ENCODE measurements around the gene ZNF655. TPM values are rescaled to one million over a fixed set of nuclear protein-coding genes. Genes with fewer than 3 reads are reported as not detected.

The ZNF655 gene
- total RNA-seq, 2 experiments from 2014 or later: 133 to 134 TPM

- POLR2A ChIA-PET: interaction anchor here (1.5 kb wide), 1 partner anchor 9 kb away, joined by 3 read pairs; no protein-coding TSS in a partner anchor
- DNase-seq: no peak
- peak overlapping the region; percentile 99 for H3K27ac Mint-ChIP-seq
- ATAC-seq (ENCODE audit: low read depth): no peak
- H3K36me3 Mint-ChIP-seq: peaks cover 71% of the 10 kb centered on the region
- H3K4me1 Mint-ChIP-seq: peaks cover 68% of the 10 kb centered on the region
- H3K9me3 Mint-ChIP-seq: no peaks in the 10 kb centered on the region
- H3K27me3 Mint-ChIP-seq: no peaks in the 10 kb centered on the region
- H3K4me3 Mint-ChIP-seq: peak overlapping the region; percentile 86
Measured at GRCh38 chr7:99622596-99622995, 64.2 kb downstream of the ZNF655 start.

DNA sequence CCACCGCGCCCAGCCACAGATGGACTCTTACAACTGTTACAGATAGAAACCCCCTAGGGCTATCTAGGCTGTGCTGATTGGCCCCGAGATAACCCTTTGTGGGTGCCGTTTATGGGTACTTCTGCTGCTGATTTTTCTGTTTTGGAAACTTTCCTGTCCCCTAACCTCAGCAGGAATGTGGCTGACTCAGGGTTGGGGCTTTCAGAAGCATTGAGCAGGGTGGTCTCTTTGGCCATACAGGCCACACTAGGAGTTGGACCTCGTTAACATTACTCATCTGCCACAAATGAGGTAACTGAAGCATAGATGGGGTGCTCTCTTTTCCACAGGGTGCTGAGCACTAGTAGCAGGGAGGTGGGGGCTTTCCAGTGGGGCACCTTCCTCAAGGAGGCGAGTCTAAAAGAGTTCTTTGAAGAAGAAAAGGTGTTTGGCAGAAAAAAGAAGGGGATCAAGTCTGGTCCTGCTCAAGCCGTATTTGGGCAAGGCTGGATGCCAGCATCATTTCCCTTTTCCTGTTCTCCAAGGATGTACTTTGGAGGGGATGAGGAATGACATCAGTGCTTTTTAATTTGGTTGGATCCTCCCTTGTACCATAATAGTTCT, 64.8 kb downstream of the ZNF655 start:
- no peaks in the 10 kb centered on the region for H3K27me3 Mint-ChIP-seq
- peak overlapping the region; percentile 86 for H3K4me3 Mint-ChIP-seq
- peaks cover 62% of the 10 kb centered on the region for H3K4me1 Mint-ChIP-seq
- ATAC-seq (ENCODE audit: low read depth) (no peak), DNase-seq (no peak)
- POLR2A ChIA-PET: interaction anchor here (1.5 to 1.7 kb wide), 2 partner anchors 8 to 118 kb away, joined by 3 to 12 read pairs; partner anchors contain the start of gene ZKSCAN5
- peak overlapping the region; percentile 99 for H3K27ac Mint-ChIP-seq
- no peaks in the 10 kb centered on the region for H3K9me3 Mint-ChIP-seq
- peaks cover 70% of the 10 kb centered on the region for H3K36me3 Mint-ChIP-seq

- Mint-ChIP-seq H3K27ac (peak overlapping the region; percentile 99), H3K9me3 (no peaks in the 10 kb centered on the region), H3K36me3 (peaks cover 69% of the 10 kb centered on the region), H3K4me3 (peak overlapping the region; percentile 86), H3K27me3 (no peaks in the 10 kb centered on the region), H3K4me1 (peaks cover 56% of the 10 kb centered on the region)
- ATAC-seq (ENCODE audit: low read depth): peak; percentile 31
- POLR2A ChIA-PET: interaction anchor here (1.0 to 1.8 kb wide), 8 partner anchors 8 to 296 kb away, joined by 3 to 13 read pairs (median 7); partner anchors contain the start of genes TRIM4, ZKSCAN5, ZNF394 and ZNF655
- peak; percentile 55 for DNase-seq
Measured at GRCh38 chr7:99623702-99624447, 65.4 kb downstream of the ZNF655 start.

- peaks cover 51% of the 10 kb centered on the region for H3K4me1 Mint-ChIP-seq
- ATAC-seq (ENCODE audit: low read depth) (peak; percentile 91), DNase-seq (peak; percentile 82)
- H3K4me3 Mint-ChIP-seq: peak overlapping the region; percentile 86
- H3K27ac Mint-ChIP-seq: peak overlapping the region; percentile 99
- H3K36me3 Mint-ChIP-seq: peaks cover 65% of the 10 kb centered on the region
- H3K27me3 Mint-ChIP-seq: no peaks in the 10 kb centered on the region
- H3K9me3 Mint-ChIP-seq: no peaks in the 10 kb centered on the region
- POLR2A ChIA-PET: interaction anchor here (0.5 to 1.8 kb wide), 10 partner anchors 9 to 307 kb away, joined by 3 to 13 read pairs (median 6); partner anchors contain the start of genes TRIM4, ZKSCAN5, ZNF394 and ZNF655
Measured at GRCh38 chr7:99624484-99624883, 66.0 kb downstream of the ZNF655 start.

- H3K4me3 Mint-ChIP-seq: peak overlapping the region; percentile 86
- POLR2A ChIA-PET: interaction anchor here (1.8 kb wide), 1 partner anchor 126 kb away, joined by 4 read pairs; the partner anchor contains the start of gene ZNF394
Measured at GRCh38 chr7:99625321-99625720, 66.9 kb downstream of the ZNF655 start.

DNA sequence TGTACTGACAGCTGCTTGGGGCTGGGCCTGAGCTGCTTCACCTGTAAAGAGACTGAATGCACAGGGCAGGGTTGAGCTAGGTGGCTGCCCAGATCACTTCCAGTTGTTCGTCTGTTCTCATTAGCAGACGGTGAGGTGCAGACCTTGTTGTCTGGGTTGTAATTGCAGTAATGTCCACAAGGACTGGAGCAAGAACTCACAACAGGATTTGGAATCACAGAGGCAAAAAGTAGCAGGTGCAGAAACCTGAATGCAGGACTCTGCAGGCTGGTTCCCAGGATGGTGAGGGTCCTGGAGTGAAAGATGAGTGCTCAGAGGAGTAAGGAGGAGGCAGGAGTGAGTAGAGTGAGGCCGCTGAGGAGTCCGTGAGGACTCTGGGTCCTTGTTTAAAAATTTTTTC, 67.5 kb downstream of the ZNF655 start:
- Mint-ChIP-seq H3K9me3 (no peaks in the 10 kb centered on the region), H3K27ac (peak overlapping the region; percentile 99), H3K4me3 (peak overlapping the region; percentile 86), H3K27me3 (no peaks in the 10 kb centered on the region), H3K36me3 (peaks cover 56% of the 10 kb centered on the region), H3K4me1 (peaks cover 50% of the 10 kb centered on the region)
- no peak for DNase-seq
- POLR2A ChIA-PET: no interaction called here
- ATAC-seq (ENCODE audit: low read depth): no peak

More at GRCh38 chr7:99625321-99625720, 66.9 kb downstream of the ZNF655 start:
- peaks cover 51% of the 10 kb centered on the region for H3K4me1 Mint-ChIP-seq
- H3K9me3 Mint-ChIP-seq: no peaks in the 10 kb centered on the region
- no peak for DNase-seq
- ATAC-seq (ENCODE audit: low read depth): no peak
- peaks cover 60% of the 10 kb centered on the region for H3K36me3 Mint-ChIP-seq
- H3K27me3 Mint-ChIP-seq: no peaks in the 10 kb centered on the region
- H3K27ac Mint-ChIP-seq: peak overlapping the region; percentile 99

Other genes starting within 250 kb of the ZNF655 start
- gene ARPC1A, start 232.7 kb upstream of the ZNF655 start, total RNA-seq: 10 to 100 TPM; 50.6 to 53.5 TPM
- gene ARPC1B, start 183.9 kb upstream of the ZNF655 start, total RNA-seq: 100 to 1,000 TPM; 318 to 319 TPM
- 10 to 100 TPM; 87.1 to 93.5 TPM for gene PDAP1, start 150.0 kb upstream of the ZNF655 start, total RNA-seq
- gene BUD31, start 149.7 kb upstream of the ZNF655 start, total RNA-seq: 10 to 100 TPM; 80.8 to 90.4 TPM
- 10 to 100 TPM; 10.7 to 11.1 TPM for gene PTCD1, start 119.8 kb upstream of the ZNF655 start, total RNA-seq
- 10 to 100 TPM; 61.5 to 62.1 TPM for gene CPSF4, start 119.7 kb upstream of the ZNF655 start, total RNA-seq
- gene ATP5MF, start 92.5 kb upstream of the ZNF655 start, total RNA-seq: 100 to 1,000 TPM; 338 to 377 TPM
- gene ZNF789, start 85.8 kb upstream of the ZNF655 start, total RNA-seq: 10 to 100 TPM; 26.0 to 26.4 TPM
- gene ZNF394, start 58.4 kb upstream of the ZNF655 start, total RNA-seq: 10 to 100 TPM; 65.1 to 71.2 TPM
- gene ZKSCAN5, start 54.0 kb upstream of the ZNF655 start, total RNA-seq: 10 to 100 TPM; 12.7 to 13.5 TPM
- gene FAM200A, start 6.5 kb upstream of the ZNF655 start, total RNA-seq: 1 to 10 TPM; 6.9 to 7.3 TPM
- gene TMEM225B, start 39.6 kb downstream of the ZNF655 start, total RNA-seq: 1 to 10 TPM; 1.2 to 2.3 TPM
- gene ZSCAN25, start 58.3 kb downstream of the ZNF655 start, total RNA-seq: 10 to 100 TPM; 35.5 to 42.5 TPM
- gene CYP3A5, start 121.4 kb downstream of the ZNF655 start, total RNA-seq: not detected
- not detected for gene CYP3A7, start 176.6 kb downstream of the ZNF655 start, total RNA-seq
- gene CYP3A4, start 225.5 kb downstream of the ZNF655 start, total RNA-seq: not detected

Measured in activated naive CD8-positive, alpha-beta T cell treated with anti-CD3 and anti-CD28 coated beads, Interleukin-2, amount 10 ng/mL, durations not matched to agents 7 days and 5 days (primary cell).